ENCODE measurements around the gene ZNF407. TPM values are rescaled to one million over a fixed set of nuclear protein-coding genes. Genes with fewer than 3 reads are reported as not detected.

The ZNF407 gene
- total and polyA plus RNA-seq, 2 of the 13 experiments (the other 11 are each of a cell fraction or from before 2014, with no cell fraction given) = 2.3 to 8.7 TPM

- no peak overlapping the region for H3K27ac ChIP-seq (ENCODE audit: extremely low read length, insufficient read depth, low read length)
- in situ Hi-C loops (cut with HindIII; ENCODE audit: extremely low pct_ligation_motif_present, low pct_unique_long_range_greater_than_20kb) (no loop called here), intact Hi-C loops (cut with micrococcal nuclease; ENCODE audit: unreplicated experiment) (no loop called here)
- ChIA-PET POLR2A (no interaction called here), CTCF (ENCODE audit: low intra/inter-chr PET ratio, low total read pairs) (no interaction called here)
- DNase-seq (ENCODE audit: low spot score) (no peak), ATAC-seq (no peak), FAIRE-seq (no peak)
- H3K36me3 ChIP-seq (replicated peaks in 1 of 2; ENCODE audit: control insufficient read depth in 1 of 2, insufficient read depth in 2 of 2, low read length in 2 of 2) = no peaks in the 10 kb centered on the region; a peak in 1 of 5 replicates
- peaks cover 2% of the 10 kb centered on the region for H3K79me2 ChIP-seq (ENCODE audit: insufficient read depth, low read length)
- no peaks in the 10 kb centered on the region for H3K4me1 ChIP-seq (ENCODE audit: insufficient read depth, low read length)
- H2AFZ ChIP-seq (ENCODE audit: low read length) = no peak overlapping the region
- H3K9ac ChIP-seq (ENCODE audit: insufficient read depth, low read depth, low read length) = no peak overlapping the region
- WGBS (ENCODE audit: low lambda C conversion rate) = 87% methylated on average over 8 of the region's 9 CpGs
- H3K27me3 ChIP-seq (ENCODE audit: control insufficient read depth in 1 of 2, insufficient read depth in 2 of 2, low read length in 2 of 2) = no peaks in the 10 kb centered on the region
- H3K9me3 ChIP-seq (ENCODE audit: low read length) = no peaks in the 10 kb centered on the region
- H4K20me1 ChIP-seq (ENCODE audit: insufficient read depth, low read length) = no peaks in the 10 kb centered on the region
- H3K4me3 ChIP-seq (replicated peaks in 1 of 3; ENCODE audit: insufficient read depth in 1 of 3, low read depth in 2 of 3, low read length in 3 of 3) = no peak overlapping the region
- TF ChIP-seq SMAD3 (CRISPR knock-in tag; IDR thresholded peaks at IDR 0.05) (no peak), ZSCAN31 (CRISPR knock-in tag; IDR thresholded peaks at IDR 0.05; ENCODE audit: low read depth) (no peak), ZBTB1 (CRISPR knock-in tag; IDR thresholded peaks at IDR 0.05; ENCODE audit: borderline replicate concordance) (no peak)
- BruUV-seq (replicated peaks) = no TSS peak
- no peak overlapping the region for H3K4me2 ChIP-seq (ENCODE audit: low read depth, low read length)
These were observed 24.4 kb downstream of the ZNF407 start for GRCh38 chr18:74622072-74622471.

GRCh38 chr18:74623047-74623816 is 25.6 kb downstream of the ZNF407 start:
- no TSS peak for BruUV-seq (replicated peaks)
- no peak overlapping the region for H3K4me3 ChIP-seq (replicated peaks in 1 of 3; ENCODE audit: insufficient read depth in 1 of 3, low read depth in 2 of 3, low read length in 3 of 3)
- H3K9me3 ChIP-seq (ENCODE audit: low read length) = no peaks in the 10 kb centered on the region
- no peaks in the 10 kb centered on the region for H4K20me1 ChIP-seq (ENCODE audit: insufficient read depth, low read length)
- TF ChIP-seq CTCF (CRISPR knock-in tag; IDR thresholded peaks at IDR 0.05) (0 out of 2 replicates have a peak, but pooled peaks have one; percentile 18), ZSCAN30 (CRISPR knock-in tag; IDR thresholded peaks at IDR 0.05) (no peak), STAG1 (CRISPR knock-in tag; IDR thresholded peaks at IDR 0.05) (peak; percentile 55)
- FAIRE-seq (no peak), DNase-seq (ENCODE audit: low spot score) (no peak), ATAC-seq (no peak)
- intact Hi-C loops (cut with micrococcal nuclease; ENCODE audit: unreplicated experiment) (no loop called here), in situ Hi-C loops (cut with HindIII; ENCODE audit: extremely low pct_ligation_motif_present, low pct_unique_long_range_greater_than_20kb) (no loop called here)
- no peaks in the 10 kb centered on the region; a peak in 1 of 5 replicates for H3K36me3 ChIP-seq (replicated peaks in 1 of 2; ENCODE audit: control insufficient read depth in 1 of 2, insufficient read depth in 2 of 2, low read length in 2 of 2)
- ChIA-PET POLR2A (no interaction called here), CTCF (ENCODE audit: low intra/inter-chr PET ratio, low total read pairs) (no interaction called here)
- H3K79me2 ChIP-seq (ENCODE audit: insufficient read depth, low read length) = peaks cover 2% of the 10 kb centered on the region
- WGBS (ENCODE audit: low lambda C conversion rate) = 88% methylated on average over 24 of the region's 24 CpGs
- no peak overlapping the region for H3K27ac ChIP-seq (ENCODE audit: extremely low read length, insufficient read depth, low read length)
- no peak overlapping the region for H3K4me2 ChIP-seq (ENCODE audit: low read depth, low read length)
- H2AFZ ChIP-seq (ENCODE audit: low read length) = no peak overlapping the region
- no peaks in the 10 kb centered on the region for H3K27me3 ChIP-seq (ENCODE audit: control insufficient read depth in 1 of 2, insufficient read depth in 2 of 2, low read length in 2 of 2)
- no peak overlapping the region for H3K9ac ChIP-seq (ENCODE audit: insufficient read depth, low read depth, low read length)
- H3K4me1 ChIP-seq (ENCODE audit: insufficient read depth, low read length) = no peaks in the 10 kb centered on the region
